AG10803 (cell line): ENCODE data around the gene ABTB1.

ENCODE experiments used
- DNase-seq: peaks from one replicate; pipeline ENCODE4 v3.0.0; 2010; ENCODE audit warnings: low read depth
- H3K4me3 ChIP-seq: 2 replicates; pipeline ENCODE4 v1.5.1; 2011; ENCODE audit warnings: mild to moderate bottlenecking, low read length, control low read depth
- CTCF ChIP-seq: conservative IDR thresholded peaks from 2 replicates; pipeline ENCODE4 v1.5.1; 2011; ENCODE audit warnings: mild to moderate bottlenecking, low read length, control low read depth, inconsistent platforms

The ABTB1 gene

GRCh38 chr3:127711896-127712295, 39.1 kb downstream of the ABTB1 start:
- no peak for DNase-seq
- H3K4me3 ChIP-seq: no peak overlapping the region
- TF ChIP-seq CTCF: no peak

- TF ChIP-seq CTCF: no peak
- DNase-seq: no peak
These were observed 39.7 kb downstream of the ABTB1 start for GRCh38 chr3:127712461-127712860.

GRCh38 chr3:127712881-127713771, 40.4 kb downstream of the ABTB1 start:
- no peak for TF ChIP-seq CTCF
- no peak for DNase-seq
- H3K4me3 ChIP-seq: no peak overlapping the region

More at GRCh38 chr3:127712461-127712860, 39.7 kb downstream of the ABTB1 start:
- H3K4me3 ChIP-seq: no peak overlapping the region

DNA sequence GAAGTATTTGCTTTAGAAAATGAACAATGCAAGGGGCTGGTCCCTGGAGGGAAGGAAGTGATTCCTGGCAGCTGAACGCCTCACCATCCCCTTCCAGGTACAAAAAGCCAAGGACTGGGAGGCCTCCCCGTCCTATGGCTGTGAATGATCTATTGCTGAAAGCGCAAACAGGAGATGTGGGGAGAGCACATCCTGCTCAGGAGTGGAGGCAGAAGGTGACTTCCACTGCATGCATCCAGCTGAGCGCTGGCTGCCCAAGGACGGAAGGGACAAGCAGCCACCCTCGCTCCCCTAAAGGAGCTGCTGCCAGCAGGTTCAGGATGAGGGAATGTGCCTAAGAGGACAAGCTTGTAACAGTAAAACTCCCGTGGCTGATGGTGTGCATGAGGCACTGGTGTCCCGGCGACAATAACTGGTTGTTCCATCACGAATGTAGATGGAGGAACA, 41.4 kb downstream of the ABTB1 start:
- DNase-seq: no peak
- no peak for TF ChIP-seq CTCF
- no peak overlapping the region for H3K4me3 ChIP-seq

GRCh38 chr3:127714866-127715265, 42.1 kb downstream of the ABTB1 start:
- no peak overlapping the region for H3K4me3 ChIP-seq
- no peak for DNase-seq
- TF ChIP-seq CTCF: no peak

GRCh38 chr3:127715532-127715931, 42.8 kb downstream of the ABTB1 start:
- TF ChIP-seq CTCF: no peak
- DNase-seq: no peak
- H3K4me3 ChIP-seq: no peak overlapping the region

GRCh38 chr3:127716384-127716783, 43.6 kb downstream of the ABTB1 start:
- H3K4me3 ChIP-seq: no peak overlapping the region
- no peak for DNase-seq
- no peak for TF ChIP-seq CTCF
